ENCODE data around the gene LRIG1. TPM values are rescaled to one million over a fixed set of nuclear protein-coding genes. Genes with fewer than 3 reads are reported as not detected.

The LRIG1 gene
- total RNA-seq, 1 experiment from 2014 or later, result 14.6 TPM

- DNase-seq (ENCODE audit: low read depth), result no peak
These were observed 96.6 kb downstream of the LRIG1 start for GRCh38 chr3:66404197-66404596.

DNA sequence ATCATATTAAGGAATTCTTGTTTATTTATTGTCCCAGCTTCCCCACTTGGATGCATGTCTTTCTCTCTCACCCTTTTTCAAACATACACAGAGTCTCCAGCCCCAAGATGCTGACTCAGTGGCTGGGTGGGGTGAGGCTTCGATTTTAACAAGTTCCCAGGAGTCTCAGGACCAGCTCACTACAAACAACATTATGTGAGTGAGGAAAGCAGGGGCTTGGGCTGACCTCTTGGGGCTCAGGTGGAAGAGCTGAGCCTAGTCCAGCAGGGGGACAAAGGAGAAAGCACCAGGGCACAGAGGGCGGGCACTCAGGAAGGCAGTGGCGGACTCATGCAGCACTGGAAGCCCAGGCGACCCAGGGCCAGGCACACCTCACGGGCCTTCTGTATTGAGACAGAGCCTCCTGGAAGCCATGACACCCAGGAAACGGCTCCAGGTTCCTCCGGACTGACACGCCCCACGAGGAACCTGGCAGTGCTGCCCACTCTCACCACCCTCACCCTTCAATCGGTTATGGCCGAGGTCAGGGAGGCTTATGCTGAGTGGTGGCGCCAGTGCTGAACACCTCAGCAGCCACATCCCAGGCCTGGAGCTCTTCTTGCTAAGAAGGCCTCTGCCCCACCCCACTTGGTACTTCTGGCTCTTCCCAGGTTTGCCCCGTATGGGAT is 97.4 kb downstream of the LRIG1 start:
- no peak for DNase-seq (ENCODE audit: low read depth)

DNA sequence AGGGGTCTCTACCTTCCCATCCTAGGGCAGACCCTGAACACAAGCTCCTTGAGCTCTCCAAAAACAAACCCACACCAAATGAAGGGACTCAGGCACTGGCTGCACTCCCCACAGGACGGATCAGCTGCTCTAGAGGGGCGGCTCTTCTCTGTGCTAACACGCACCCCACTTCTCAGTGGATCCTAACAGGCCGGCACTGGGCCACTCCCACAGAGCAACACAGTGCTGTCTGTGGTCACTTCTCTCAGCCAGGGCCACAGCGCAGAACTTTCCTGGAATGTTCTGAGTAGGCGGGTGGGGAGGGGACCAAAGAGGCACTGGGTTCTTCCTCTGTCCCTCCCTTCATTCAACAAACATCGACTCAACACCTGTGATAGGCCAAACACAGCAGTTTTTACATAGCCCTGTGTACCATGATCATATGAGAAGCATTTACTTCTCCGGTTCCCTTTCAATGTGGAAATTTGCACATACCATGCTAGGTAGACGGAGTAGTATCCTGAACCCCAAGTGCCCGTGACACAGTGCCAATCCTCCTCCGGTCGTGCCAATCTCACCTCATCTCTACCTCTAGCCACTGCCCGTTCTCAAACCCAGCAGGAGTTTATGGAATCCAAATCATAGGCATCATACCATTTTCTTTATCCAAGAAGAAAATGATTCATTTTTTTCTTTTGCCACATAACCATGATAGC is 98.1 kb downstream of the LRIG1 start:
- no peak for DNase-seq (ENCODE audit: low read depth)

DNA sequence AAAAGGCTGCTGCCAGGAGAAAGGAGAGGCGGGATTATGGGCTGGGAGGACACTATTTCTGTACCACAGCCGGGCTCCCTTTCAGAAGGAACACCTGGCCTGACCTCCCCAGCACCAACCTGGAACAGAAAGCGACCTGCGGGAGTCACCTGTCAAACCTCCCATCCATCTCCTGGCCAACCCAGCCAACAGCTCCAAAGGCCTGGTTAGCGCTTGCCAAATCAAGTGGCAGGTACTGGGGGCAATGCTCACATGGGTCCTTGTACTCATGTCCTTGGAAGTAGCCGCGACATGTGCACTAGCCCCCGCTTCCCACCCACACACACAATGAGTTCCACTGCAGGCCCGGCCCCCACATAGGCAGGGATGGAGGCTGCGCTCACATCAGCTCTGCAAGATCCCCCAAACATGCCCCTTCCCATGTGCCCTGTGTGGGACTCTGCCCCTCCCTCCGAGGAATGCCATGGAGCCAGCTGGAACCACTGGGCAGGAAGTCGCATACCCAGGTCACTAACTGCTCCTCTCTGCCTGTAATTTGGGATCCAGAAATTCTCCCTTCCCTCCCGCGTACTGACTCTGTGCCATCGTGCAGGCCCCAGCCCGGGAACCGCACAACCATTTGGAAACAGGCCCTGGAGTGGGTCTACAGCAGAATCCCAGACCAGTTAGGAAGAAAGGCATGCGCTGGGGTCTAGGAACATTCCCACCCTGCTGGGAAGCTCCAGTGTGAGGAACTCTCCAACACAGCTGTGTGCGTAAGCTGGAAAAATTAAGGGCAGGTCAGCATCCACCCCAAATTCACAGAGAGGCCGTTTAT is 98.9 kb downstream of the LRIG1 start:
- DNase-seq (ENCODE audit: low read depth), result no peak

GRCh38 chr3:66401157-66401550 is 99.7 kb downstream of the LRIG1 start:
- DNase-seq (ENCODE audit: low read depth), result no peak

GRCh38 chr3:66400411-66401156 is 100.2 kb downstream of the LRIG1 start:
- DNase-seq (ENCODE audit: low read depth), result no peak

GRCh38 chr3:66399529-66400232 is 101.1 kb downstream of the LRIG1 start:
- no peak for DNase-seq (ENCODE audit: low read depth)

GRCh38 chr3:66398228-66399025 is 102.4 kb downstream of the LRIG1 start:
- DNase-seq (ENCODE audit: low read depth), result peak; percentile 10

DNA sequence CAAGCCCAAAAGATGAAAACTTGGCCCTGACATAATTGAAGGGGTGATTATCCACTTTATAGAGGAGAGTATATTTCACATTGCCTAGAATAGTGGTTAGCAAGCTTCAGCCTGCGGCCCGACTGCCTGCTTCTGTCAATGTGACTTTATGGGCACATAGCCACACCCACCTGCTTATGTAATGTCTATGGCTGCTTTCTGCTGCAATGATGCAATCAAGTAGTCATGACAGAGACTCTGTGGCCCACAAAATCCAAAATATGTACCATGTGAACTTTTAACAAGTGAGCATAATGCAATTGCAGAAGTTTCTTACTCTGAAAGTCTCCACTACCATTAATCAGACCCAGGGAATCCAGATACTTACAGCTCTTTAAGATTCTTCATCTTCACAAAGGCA is 103.1 kb downstream of the LRIG1 start:
- DNase-seq (ENCODE audit: low read depth), result no peak

DNA sequence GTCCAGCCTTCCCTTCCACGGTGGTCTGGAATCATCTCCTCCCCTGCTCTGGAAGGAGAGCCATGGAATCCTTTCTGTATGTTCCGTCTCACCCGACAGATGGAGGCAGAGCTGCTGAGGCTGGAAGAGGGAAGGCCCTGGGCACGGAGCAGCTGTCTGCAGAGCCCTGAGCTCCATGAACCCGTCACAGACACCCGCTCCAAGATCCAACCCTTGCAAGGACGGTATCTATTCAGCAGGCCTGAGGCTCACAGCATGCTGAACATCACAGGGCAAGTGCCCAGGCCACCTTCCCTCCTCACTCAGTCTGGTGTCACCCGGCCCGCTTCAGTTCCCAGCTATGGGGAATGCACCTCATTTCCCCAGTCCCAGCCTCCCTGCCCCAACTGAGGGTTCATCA is 103.9 kb downstream of the LRIG1 start:
- no peak for DNase-seq (ENCODE audit: low read depth)

- no peak for DNase-seq (ENCODE audit: low read depth)
These were observed 104.6 kb downstream of the LRIG1 start for GRCh38 chr3:66396161-66396760.

GRCh38 chr3:66395635-66396034 is 105.2 kb downstream of the LRIG1 start:
- no peak for DNase-seq (ENCODE audit: low read depth)

GRCh38 chr3:66394753-66395249 is 106.0 kb downstream of the LRIG1 start:
- DNase-seq (ENCODE audit: low read depth), result no peak

DNA sequence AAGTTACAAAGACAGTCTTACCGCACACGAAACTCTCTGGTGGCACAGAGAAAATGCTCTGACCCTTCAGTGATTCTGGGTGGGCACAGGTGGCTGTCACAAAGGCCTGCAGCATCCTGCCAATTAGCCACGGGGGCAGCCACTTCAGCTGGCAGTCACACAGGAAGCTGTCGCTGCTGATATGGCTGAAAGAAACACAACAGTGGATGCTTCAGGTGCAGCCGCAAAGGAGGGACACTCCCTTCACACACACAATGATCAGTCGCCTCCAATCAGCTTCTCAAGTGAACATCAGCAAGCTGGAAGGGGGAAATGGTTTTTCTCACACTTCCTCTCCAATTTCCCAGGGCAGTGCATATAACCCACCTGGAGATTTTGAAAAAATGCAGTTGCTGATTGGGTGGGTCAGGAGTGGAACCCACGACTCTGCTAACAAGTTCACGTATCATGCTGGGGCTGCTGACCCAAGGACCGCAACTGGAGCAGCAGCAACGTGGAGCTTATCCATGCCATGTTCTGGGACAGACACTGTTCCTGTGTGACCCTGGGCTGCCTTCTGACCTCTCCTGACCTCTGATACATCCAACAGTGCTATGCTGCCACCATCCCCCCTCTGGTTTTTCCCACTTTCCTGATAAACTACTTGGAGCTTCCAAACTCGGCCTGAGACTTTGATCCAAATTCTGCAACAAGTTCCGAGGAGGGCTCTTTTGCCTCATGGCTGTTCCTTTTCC is 106.6 kb downstream of the LRIG1 start:
- DNase-seq (ENCODE audit: low read depth), result no peak

- DNase-seq (ENCODE audit: low read depth), result no peak
These were observed 107.4 kb downstream of the LRIG1 start for GRCh38 chr3:66393333-66394005.

DNA sequence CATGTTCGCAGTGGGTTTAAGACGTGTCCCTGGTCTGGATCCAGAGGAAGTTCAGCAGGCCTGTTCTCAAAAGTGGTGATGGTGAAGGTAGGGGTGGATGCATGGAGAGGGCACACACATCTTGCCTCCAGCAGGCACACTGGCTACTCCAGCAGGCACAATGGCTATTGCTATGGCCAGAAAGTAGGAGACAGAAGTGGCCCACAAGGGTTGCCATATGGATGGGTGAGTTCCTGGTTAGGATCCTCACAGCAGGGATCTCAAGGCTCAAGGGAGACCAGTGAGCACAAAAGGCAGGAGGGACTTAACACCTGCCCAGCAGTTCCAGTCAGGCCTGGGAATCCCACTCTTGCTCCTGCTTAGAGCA is 107.9 kb downstream of the LRIG1 start:
- no peak for DNase-seq (ENCODE audit: low read depth)

DNA sequence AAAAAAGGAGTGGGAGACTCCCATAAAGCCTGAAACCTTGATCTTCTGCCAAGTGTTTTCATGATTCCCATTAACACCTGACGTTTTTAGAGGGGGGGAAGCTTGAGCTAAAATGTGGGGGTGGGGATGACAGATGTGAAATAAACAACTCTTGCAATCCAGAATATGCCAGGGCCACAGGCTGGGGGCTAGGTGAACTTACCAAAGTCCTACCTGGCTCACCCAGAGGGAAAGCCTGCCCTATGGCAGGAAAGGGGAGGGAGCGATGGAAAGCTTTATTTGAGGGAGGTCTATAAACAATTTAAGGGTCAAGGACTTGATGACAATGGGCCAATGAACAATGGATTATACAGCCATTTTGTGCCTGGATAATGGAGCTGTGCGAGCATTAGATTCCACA is 108.3 kb downstream of the LRIG1 start:
- DNase-seq (ENCODE audit: low read depth), result no peak

DNA sequence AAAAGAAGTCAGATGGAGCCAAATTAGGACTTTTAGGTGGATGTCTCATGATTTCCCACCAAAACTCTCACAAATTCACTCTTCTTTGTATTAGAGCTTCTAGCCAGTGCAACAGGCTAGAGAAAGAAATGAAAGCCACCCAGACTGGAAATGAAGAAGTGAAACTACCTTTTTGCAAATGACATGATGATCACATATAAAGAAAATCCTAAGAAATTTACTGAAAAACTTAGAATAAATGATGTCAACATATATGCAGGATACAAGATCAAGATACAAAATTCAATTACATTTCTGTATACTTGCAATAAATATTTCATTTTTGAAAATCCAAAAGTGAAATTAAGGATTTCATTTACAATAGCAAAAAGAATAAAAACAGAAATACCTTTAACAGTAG is 110.8 kb downstream of the LRIG1 start:
- DNase-seq (ENCODE audit: low read depth), result no peak

Data from HT1080 (cell line).